PC-9 (cell line): ENCODE results near the gene CCNC. TPM values are rescaled to one million over a fixed set of nuclear protein-coding genes. Genes with fewer than 3 reads are reported as not detected.

Experiments used
- BruUV-seq: library from RNA; stranded (reverse); fragments of 400-500 nt; replicated peaks from 2 replicates; lab custom pipeline; 2021; lab: Mats Ljungman, UMichigan
- CTCF ChIA-PET: fragments of 300-600 bp; sonication (Branson Sonifier 250); formaldehyde crosslinking; loops from one replicate; lab custom pipeline; 2022; ENCODE audit warnings: antibody characterized with exemption; lab: Charles Lee
- POLR2A ChIA-PET: fragments of 300-600 bp; sonication (Branson Sonifier 250); formaldehyde crosslinking; loops from one replicate; lab custom pipeline; 2022; ENCODE audit warnings: antibody characterized with exemption; ENCODE audit not compliant: unreplicated experiment; lab: Charles Lee
- DNase-seq, 2 experiments: peaks; one replicate each; pipeline versions ENCODE4 v3.0.0 to v3.0.0-alpha.2; 2015 to 2022; ENCODE audit warnings: mixed read lengths in 1 of 2
- H2AFZ ChIP-seq: fragments of 200-600 bp; sonication (generic); 2 replicates; pipeline ENCODE4 v1.8.1; 2017; ENCODE audit warnings: antibody characterized with exemption
- H3F3A ChIP-seq: fragments of 200-600 bp; sonication (generic); 2 replicates; pipeline ENCODE4 v1.8.1; 2017; ENCODE audit warnings: antibody characterized with exemption, mild to moderate bottlenecking, low read depth; ENCODE audit not compliant: insufficient read depth
- H3K27ac ChIP-seq: fragments of 200-600 bp; sonication (generic); 2 replicates; pipeline ENCODE4 v1.6.1; 2016; ENCODE audit warnings: mixed run types
- H3K27me3 ChIP-seq: fragments of 200-600 bp; sonication (generic); 2 replicates; pipeline ENCODE4 v1.6.1; 2016; ENCODE audit warnings: low read depth, mixed run types; ENCODE audit not compliant: insufficient read depth
- H3K36me3 ChIP-seq: fragments of 200-600 bp; sonication (generic); 2 replicates; pipeline ENCODE4 v1.6.1; 2016; ENCODE audit warnings: low read depth, mixed run types
- H3K4me1 ChIP-seq: fragments of 200-600 bp; sonication (generic); replicated peaks from 2 replicates; pipeline ENCODE4 v1.6.1; 2016; ENCODE audit warnings: mixed run types; ENCODE audit not compliant: insufficient read depth
- H3K4me2 ChIP-seq: fragments of 200-600 bp; sonication (generic); 2 replicates; pipeline ENCODE4 v1.6.1; 2017; ENCODE audit warnings: mixed run types
- H3K4me3 ChIP-seq: fragments of 200-600 bp; sonication (generic); 2 replicates; pipeline ENCODE4 v1.6.1; 2016; ENCODE audit warnings: mixed run types
- H3K79me2 ChIP-seq: fragments of 200-600 bp; sonication (generic); 2 replicates; pipeline ENCODE4 v1.6.1; 2017; ENCODE audit warnings: low read depth, mixed run types
- H3K9me2 ChIP-seq: fragments of 200-600 bp; sonication (generic); 2 replicates; pipeline ENCODE4 v1.8.1; 2017; ENCODE audit warnings: mild to moderate bottlenecking; ENCODE audit not compliant: insufficient read depth
- H3K9me3 ChIP-seq: fragments of 200-600 bp; sonication (generic); 2 replicates; pipeline ENCODE4 v1.8.1; 2016; ENCODE audit warnings: low read depth; ENCODE audit not compliant: insufficient read depth
- H4K20me1 ChIP-seq: fragments of 200-600 bp; sonication (generic); 2 replicates; pipeline ENCODE4 v1.8.1; 2017; ENCODE audit not compliant: insufficient read depth
- CTCF ChIP-seq: fragments of 200-600 bp; sonication (generic); conservative IDR thresholded peaks from 2 replicates; pipeline ENCODE4 v1.6.1; 2017; ENCODE audit warnings: mixed run types, antibody characterized with exemption, mild to moderate bottlenecking, moderate library complexity
- EZH2 ChIP-seq: fragments of 200-600 bp; sonication (generic); IDR thresholded peaks from 2 replicates; pipeline ENCODE4 v1.8.0; 2017; ENCODE audit warnings: antibody characterized with exemption, low read depth
- intact Hi-C: fragments of 100-400 bp; cut with micrococcal nuclease; formaldehyde crosslinking; loops from one replicate; pipeline ENCODE4 v1.10.0; 2022; ENCODE audit not compliant: unreplicated experiment
- total RNA-seq: library from RNA; stranded (reverse); gene quantifications from 2 replicates; pipeline ENCODE4 v1.2.3, GENCODE V29; 2021

CCNC gene
- total RNA-seq, 1 experiment from 2014 or later, result 83.7 TPM

DNA sequence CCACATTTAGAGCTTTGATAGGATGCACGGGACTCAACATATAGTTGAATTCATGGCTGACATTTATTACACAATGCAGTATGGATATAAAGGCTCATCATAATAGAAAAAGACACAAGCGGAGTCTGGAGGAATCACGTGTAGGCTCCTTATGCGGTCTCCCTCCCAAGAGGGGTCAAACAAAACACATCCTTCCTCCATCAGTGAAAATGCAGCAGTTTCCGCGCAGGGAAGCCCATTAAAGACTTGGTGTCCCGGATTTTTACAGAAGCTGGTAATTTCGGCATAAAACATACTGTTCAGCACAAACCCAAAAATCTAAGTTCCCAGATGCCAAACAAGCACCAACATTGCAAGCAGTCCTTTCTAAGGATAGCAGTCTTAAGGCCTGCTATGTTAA is 54.4 kb downstream of the CCNC start:
- no peak for DNase-seq
- no peak for TF ChIP-seq EZH2
- TF ChIP-seq CTCF, result no peak
- Histone ChIP-seq H3K9me3 (no peaks in the 10 kb centered on the region), H3K9me2 (no peaks in the 10 kb centered on the region), H3K27ac (no peak overlapping the region), H3K4me1 (peaks cover 21% of the 10 kb centered on the region), H2AFZ (peak overlapping the region; percentile 84; the same call in 1 of the 2 replicates), H4K20me1 (no peaks in the 10 kb centered on the region), H3K27me3 (no peaks in the 10 kb centered on the region), H3K79me2 (peaks cover 34% of the 10 kb centered on the region), H3K36me3 (peaks cover 9% of the 10 kb centered on the region; the same call in 1 of the 2 replicates), H3K4me2 (peak overlapping the region; percentile 93), H3K4me3 (peak overlapping the region; percentile 66), H3F3A (peaks cover 16% of the 10 kb centered on the region; the same call in 1 of the 2 replicates)
- no TSS peak for BruUV-seq
- intact Hi-C loops, result loop anchor here (2.0 kb wide), 1 partner anchor 89 kb away; the partner anchor contains the start of gene PNISR
- ChIA-PET POLR2A (no interaction called here), CTCF (no interaction called here)

DNA sequence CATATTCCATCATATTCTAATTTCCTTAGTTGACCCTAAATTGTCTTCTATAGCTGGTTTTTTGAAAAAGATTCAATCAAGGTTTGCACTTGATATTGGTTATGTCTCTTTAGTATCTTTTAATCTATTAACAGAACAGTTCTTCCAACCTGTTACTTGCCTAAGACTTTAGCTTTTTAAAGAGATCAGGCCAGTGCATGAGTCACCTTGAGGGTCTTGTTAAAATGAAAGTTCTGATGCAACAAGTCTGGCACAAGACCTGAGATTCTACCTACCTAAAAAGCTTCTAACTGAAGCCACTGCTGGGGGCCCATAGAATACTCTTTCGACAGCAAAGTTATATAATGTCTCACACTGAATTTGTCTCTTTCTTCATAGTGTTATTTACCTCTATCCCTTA is 56.4 kb downstream of the CCNC start:
- no peak overlapping the region for H3K27ac ChIP-seq
- H3K4me3 ChIP-seq, result no peak overlapping the region
- no peaks in the 10 kb centered on the region for H3K9me2 ChIP-seq
- no TSS peak for BruUV-seq
- H3K27me3 ChIP-seq, result no peaks in the 10 kb centered on the region
- H4K20me1 ChIP-seq, result no peaks in the 10 kb centered on the region
- H2AFZ ChIP-seq, result no peak overlapping the region
- DNase-seq, result no peak
- ChIA-PET CTCF (no interaction called here), POLR2A (interaction anchor here (0.7 kb wide), 1 partner anchor 598 kb away, joined by 5 read pairs; no protein-coding TSS in a partner anchor)
- H3F3A ChIP-seq, result peaks cover 16% of the 10 kb centered on the region; the same call in 1 of the 2 replicates
- TF ChIP-seq EZH2, result no peak
- no peak for TF ChIP-seq CTCF
- intact Hi-C loops, result no loop called here
- H3K79me2 ChIP-seq, result peaks cover 34% of the 10 kb centered on the region
- peaks cover 21% of the 10 kb centered on the region for H3K4me1 ChIP-seq
- H3K4me2 ChIP-seq, result no peak overlapping the region
- peaks cover 16% of the 10 kb centered on the region; the same call in 1 of the 2 replicates for H3K36me3 ChIP-seq
- no peaks in the 10 kb centered on the region for H3K9me3 ChIP-seq

- no peak for DNase-seq
- Histone ChIP-seq H3K4me1 (no peaks in the 10 kb centered on the region), H3K36me3 (peaks cover 20% of the 10 kb centered on the region), H3K4me3 (no peak overlapping the region), H3K27me3 (no peaks in the 10 kb centered on the region), H3K9me2 (no peaks in the 10 kb centered on the region), H4K20me1 (no peaks in the 10 kb centered on the region), H3K9me3 (no peaks in the 10 kb centered on the region), H3F3A (no peaks in the 10 kb centered on the region), H3K79me2 (peaks cover 12% of the 10 kb centered on the region), H3K4me2 (no peak overlapping the region), H3K27ac (no peak overlapping the region), H2AFZ (no peak overlapping the region)
- CTCF ChIA-PET, result no interaction called here
- BruUV-seq, result no TSS peak
- TF ChIP-seq CTCF (no peak), EZH2 (no peak)
- intact Hi-C loops, result no loop called here
- POLR2A ChIA-PET, result no interaction called here
Observed at GRCh38 chr6:99507648-99508047, 60.8 kb downstream of the CCNC start.
